IPS-20b (cell line): ENCODE data around the gene CAMK2B.

Experiments
- H3K27ac ChIP-seq: one replicate; pipeline ENCODE4 v1.5.1; 2013; ENCODE audit warnings: low read length
- H3K27me3 ChIP-seq: 2 replicates; pipeline ENCODE4 v1.6.1; 2013; ENCODE audit warnings: mild to moderate bottlenecking, low read length, inconsistent platforms; ENCODE audit not compliant: insufficient read depth
- H3K36me3 ChIP-seq: 2 replicates; pipeline ENCODE4 v1.6.1; 2013; ENCODE audit warnings: low read depth, mild to moderate bottlenecking, inconsistent platforms, low read length, moderate library complexity; ENCODE audit not compliant: insufficient read depth
- H3K4me1 ChIP-seq: 2 replicates; pipeline ENCODE4 v1.6.1; 2013; ENCODE audit warnings: mild to moderate bottlenecking, control low read depth, inconsistent platforms, low read length, moderate library complexity; ENCODE audit not compliant: insufficient read depth
- H3K4me3 ChIP-seq: 2 replicates; pipeline ENCODE4 v1.5.1; 2013; ENCODE audit warnings: mild to moderate bottlenecking, low read length, inconsistent platforms
- H3K9ac ChIP-seq: 2 replicates; pipeline ENCODE4 v1.6.1; 2013; ENCODE audit warnings: low read depth, mild to moderate bottlenecking, inconsistent platforms, low read length, moderate library complexity
- H3K9me3 ChIP-seq: 2 replicates; pipeline ENCODE4 v1.6.1; 2013; ENCODE audit warnings: mild to moderate bottlenecking, low read depth, low read length, inconsistent platforms; ENCODE audit not compliant: insufficient read depth

CAMK2B gene

GRCh38 chr7:44305564-44306507 is 19.6 kb downstream of the CAMK2B start:
- Histone ChIP-seq H3K36me3 (no peaks in the 10 kb centered on the region), H3K9me3 (peaks cover 4% of the 10 kb centered on the region), H3K9ac (no peak overlapping the region), H3K4me3 (no peak overlapping the region), H3K27ac (no peak overlapping the region), H3K27me3 (peaks cover 33% of the 10 kb centered on the region), H3K4me1 (no peaks in the 10 kb centered on the region)

GRCh38 chr7:44294325-44295069 is 30.9 kb downstream of the CAMK2B start:
- no peak overlapping the region for H3K9ac ChIP-seq
- no peak overlapping the region for H3K4me3 ChIP-seq
- peaks cover 31% of the 10 kb centered on the region for H3K27me3 ChIP-seq
- no peaks in the 10 kb centered on the region for H3K36me3 ChIP-seq
- no peak overlapping the region for H3K27ac ChIP-seq
- H3K9me3 ChIP-seq: no peaks in the 10 kb centered on the region
- no peaks in the 10 kb centered on the region for H3K4me1 ChIP-seq

- Histone ChIP-seq H3K9ac (no peak overlapping the region), H3K36me3 (no peaks in the 10 kb centered on the region), H3K27ac (no peak overlapping the region), H3K4me3 (no peak overlapping the region), H3K27me3 (peaks cover 31% of the 10 kb centered on the region), H3K9me3 (no peaks in the 10 kb centered on the region), H3K4me1 (no peaks in the 10 kb centered on the region)
Measured at GRCh38 chr7:44293561-44294324, 31.7 kb downstream of the CAMK2B start.

GRCh38 chr7:44292876-44293560 is 32.4 kb downstream of the CAMK2B start:
- Histone ChIP-seq H3K9ac (no peak overlapping the region), H3K4me1 (no peaks in the 10 kb centered on the region), H3K36me3 (no peaks in the 10 kb centered on the region), H3K27ac (no peak overlapping the region), H3K4me3 (no peak overlapping the region), H3K27me3 (peaks cover 31% of the 10 kb centered on the region), H3K9me3 (no peaks in the 10 kb centered on the region)

- Histone ChIP-seq H3K9ac (no peak overlapping the region), H3K27me3 (peaks cover 30% of the 10 kb centered on the region), H3K4me1 (no peaks in the 10 kb centered on the region), H3K27ac (no peak overlapping the region), H3K9me3 (no peaks in the 10 kb centered on the region), H3K4me3 (no peak overlapping the region), H3K36me3 (no peaks in the 10 kb centered on the region)
Measured at GRCh38 chr7:44292420-44292817, 33.0 kb downstream of the CAMK2B start.

GRCh38 chr7:44291733-44292419 is 33.5 kb downstream of the CAMK2B start:
- no peak overlapping the region for H3K9ac ChIP-seq
- no peaks in the 10 kb centered on the region for H3K4me1 ChIP-seq
- no peak overlapping the region for H3K4me3 ChIP-seq
- H3K9me3 ChIP-seq: no peaks in the 10 kb centered on the region
- H3K27me3 ChIP-seq: peaks cover 24% of the 10 kb centered on the region; the same call in 1 of the 2 replicates
- no peak overlapping the region for H3K27ac ChIP-seq
- H3K36me3 ChIP-seq: no peaks in the 10 kb centered on the region

- Histone ChIP-seq H3K27me3 (peaks cover 24% of the 10 kb centered on the region; the same call in 1 of the 2 replicates), H3K9me3 (no peaks in the 10 kb centered on the region), H3K4me3 (no peak overlapping the region), H3K9ac (no peak overlapping the region), H3K4me1 (no peaks in the 10 kb centered on the region), H3K36me3 (no peaks in the 10 kb centered on the region), H3K27ac (no peak overlapping the region)
Measured at GRCh38 chr7:44291066-44291732, 34.2 kb downstream of the CAMK2B start.

- Histone ChIP-seq H3K27me3 (peaks cover 24% of the 10 kb centered on the region; the same call in 1 of the 2 replicates), H3K4me1 (no peaks in the 10 kb centered on the region), H3K27ac (no peak overlapping the region)
Measured at GRCh38 chr7:44290252-44290620, 35.2 kb downstream of the CAMK2B start.

GRCh38 chr7:44289341-44290251 is 35.8 kb downstream of the CAMK2B start:
- Histone ChIP-seq H3K4me1 (no peaks in the 10 kb centered on the region), H3K9me3 (no peaks in the 10 kb centered on the region), H3K27me3 (peaks cover 24% of the 10 kb centered on the region; the same call in 1 of the 2 replicates), H3K27ac (no peak overlapping the region), H3K4me3 (no peak overlapping the region), H3K36me3 (no peaks in the 10 kb centered on the region), H3K9ac (no peak overlapping the region)

More at GRCh38 chr7:44290252-44290620, 35.2 kb downstream of the CAMK2B start:
- Histone ChIP-seq H3K4me3 (no peak overlapping the region), H3K36me3 (no peaks in the 10 kb centered on the region), H3K9ac (no peak overlapping the region), H3K9me3 (no peaks in the 10 kb centered on the region)
